Choroid plexus epithelial cell (primary cell): ENCODE measurements around the gene FGGY.

ENCODE experiments used
- DNase-seq: peaks from one replicate; pipeline ENCODE4 v3.0.0-alpha.2; 2010; ENCODE audit warnings: low read depth
- H3K4me3 ChIP-seq: 2 replicates; pipeline ENCODE4 v1.5.1; 2011; ENCODE audit warnings: low read depth, mild to moderate bottlenecking, control low read depth, low read length, moderate library complexity
- TF ChIP-seq, protein P1 (sequence below): conservative IDR thresholded peaks from 2 replicates; pipeline ENCODE4 v1.5.1; 2011; ENCODE audit warnings: low read depth, mild to moderate bottlenecking, control low read depth, inconsistent platforms, low read length, moderate library complexity

Gene FGGY

DNA sequence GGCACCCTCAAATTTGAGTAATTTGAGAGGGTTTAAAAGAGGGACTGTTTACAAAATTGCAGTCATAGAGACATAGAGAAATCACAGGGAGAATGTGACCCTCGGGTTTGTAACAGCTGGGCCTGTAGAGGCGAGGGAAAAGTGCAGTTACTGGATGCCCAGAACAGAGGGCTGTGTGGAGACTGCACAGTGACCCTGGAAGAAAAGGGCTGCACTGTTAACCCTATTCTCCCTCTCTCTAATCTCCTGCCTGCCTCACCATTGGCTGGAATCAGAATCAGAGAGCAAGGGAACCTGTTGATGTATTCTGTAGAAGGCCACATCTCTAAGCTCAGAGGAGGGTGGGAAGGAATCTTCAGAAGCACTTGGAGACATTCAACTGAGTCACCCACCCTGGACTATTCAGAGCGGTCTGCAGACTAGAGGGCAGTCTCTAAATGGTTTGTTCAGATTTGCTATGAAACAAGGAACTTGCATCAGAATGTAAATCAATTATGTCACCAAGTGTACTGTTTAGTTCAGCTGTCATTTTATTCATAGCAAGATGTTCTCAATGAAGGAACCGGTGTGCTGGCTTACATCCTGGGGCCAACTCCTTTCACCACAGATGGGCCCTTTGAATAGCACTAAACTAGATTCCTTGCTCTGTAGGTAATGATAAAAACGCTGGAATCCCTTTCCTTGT is 385.6 kb downstream of the FGGY start:
- H3K4me3 ChIP-seq, result no peak overlapping the region
- TF ChIP-seq, protein P1, sequence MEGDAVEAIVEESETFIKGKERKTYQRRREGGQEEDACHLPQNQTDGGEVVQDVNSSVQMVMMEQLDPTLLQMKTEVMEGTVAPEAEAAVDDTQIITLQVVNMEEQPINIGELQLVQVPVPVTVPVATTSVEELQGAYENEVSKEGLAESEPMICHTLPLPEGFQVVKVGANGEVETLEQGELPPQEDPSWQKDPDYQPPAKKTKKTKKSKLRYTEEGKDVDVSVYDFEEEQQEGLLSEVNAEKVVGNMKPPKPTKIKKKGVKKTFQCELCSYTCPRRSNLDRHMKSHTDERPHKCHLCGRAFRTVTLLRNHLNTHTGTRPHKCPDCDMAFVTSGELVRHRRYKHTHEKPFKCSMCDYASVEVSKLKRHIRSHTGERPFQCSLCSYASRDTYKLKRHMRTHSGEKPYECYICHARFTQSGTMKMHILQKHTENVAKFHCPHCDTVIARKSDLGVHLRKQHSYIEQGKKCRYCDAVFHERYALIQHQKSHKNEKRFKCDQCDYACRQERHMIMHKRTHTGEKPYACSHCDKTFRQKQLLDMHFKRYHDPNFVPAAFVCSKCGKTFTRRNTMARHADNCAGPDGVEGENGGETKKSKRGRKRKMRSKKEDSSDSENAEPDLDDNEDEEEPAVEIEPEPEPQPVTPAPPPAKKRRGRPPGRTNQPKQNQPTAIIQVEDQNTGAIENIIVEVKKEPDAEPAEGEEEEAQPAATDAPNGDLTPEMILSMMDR, result no peak
- DNase-seq, result peak; percentile 71

DNA sequence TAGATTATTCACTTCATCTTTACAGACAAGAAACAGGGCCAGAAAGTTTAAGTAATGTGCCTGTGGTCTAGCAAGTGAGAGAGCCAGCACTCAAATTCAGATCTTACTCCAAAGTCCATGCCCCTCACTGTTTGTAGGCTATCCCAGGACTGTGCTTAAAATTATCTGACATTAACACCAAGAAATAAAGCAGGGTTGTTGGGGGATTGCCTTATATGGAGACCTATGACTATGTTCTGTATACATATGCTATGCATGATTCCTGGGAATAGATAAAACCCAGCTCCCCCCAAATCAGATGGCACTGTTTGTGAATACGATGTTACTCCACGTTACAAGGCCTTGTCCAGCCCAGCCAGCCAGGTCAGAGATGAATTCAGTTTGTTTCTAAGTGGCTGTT is 386.3 kb downstream of the FGGY start:
- DNase-seq, result no peak
- TF ChIP-seq, protein P1, result no peak
- no peak overlapping the region for H3K4me3 ChIP-seq

DNA sequence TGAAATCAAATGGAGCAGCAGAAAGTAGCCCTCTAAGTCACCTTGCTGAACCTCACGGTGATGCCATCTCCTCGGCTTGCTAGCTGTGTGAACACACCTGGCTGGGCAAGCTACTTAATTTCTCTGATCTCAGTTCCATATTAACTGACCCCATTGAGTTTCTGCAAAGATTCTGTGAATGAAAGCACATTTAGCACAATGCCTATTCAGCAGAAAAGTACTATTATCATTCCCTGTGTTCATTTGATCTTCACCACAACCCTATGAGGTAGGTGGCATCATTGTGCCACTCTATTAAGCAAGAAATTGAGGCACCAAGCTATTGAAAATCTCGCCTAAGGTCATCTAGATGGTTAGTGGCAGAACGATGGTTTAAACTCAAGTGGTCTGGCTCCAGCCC is 387.8 kb downstream of the FGGY start:
- H3K4me3 ChIP-seq, result no peak overlapping the region
- TF ChIP-seq, protein P1, result no peak
- no peak for DNase-seq

DNA sequence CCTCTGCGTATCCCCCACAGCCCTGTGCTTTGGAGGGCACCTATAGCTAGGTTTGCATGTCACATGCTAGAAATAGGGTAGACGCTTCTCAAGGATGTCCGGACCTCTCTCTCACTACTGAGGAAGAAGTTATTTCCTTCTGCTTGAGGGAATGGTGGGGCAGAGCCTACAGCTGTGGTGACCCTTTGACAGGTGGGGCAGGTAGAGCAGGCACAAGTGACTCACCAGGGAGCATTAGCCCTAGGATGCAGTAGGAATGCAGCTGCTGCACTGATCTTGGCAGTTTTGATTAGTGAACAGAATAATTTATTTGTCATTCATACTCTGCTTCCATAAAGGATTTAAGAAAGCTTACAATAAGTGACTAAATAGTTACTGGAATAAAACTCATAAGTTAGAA is 388.2 kb downstream of the FGGY start:
- TF ChIP-seq, protein P1, result no peak
- no peak overlapping the region for H3K4me3 ChIP-seq
- DNase-seq, result no peak

DNA sequence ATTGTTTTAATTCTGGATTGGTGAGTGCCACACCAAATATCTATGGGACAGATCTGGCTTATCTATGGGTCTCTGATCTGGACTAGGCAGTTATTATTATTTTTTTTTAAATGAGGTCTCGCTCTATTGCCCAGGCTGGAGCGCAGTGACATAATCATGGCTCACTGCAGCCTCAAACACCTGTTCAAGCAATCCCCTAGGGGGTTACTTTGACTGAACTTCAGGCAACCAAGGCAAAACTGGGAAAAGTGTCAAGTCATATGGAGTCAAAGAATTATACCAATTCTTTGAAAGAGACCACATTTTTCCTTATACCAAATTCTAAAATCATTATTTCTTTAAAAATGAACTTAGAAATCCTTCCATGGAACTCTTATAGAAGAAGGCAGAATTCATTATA is 388.8 kb downstream of the FGGY start:
- no peak for DNase-seq
- no peak overlapping the region for H3K4me3 ChIP-seq
- TF ChIP-seq, protein P1, result no peak

DNA sequence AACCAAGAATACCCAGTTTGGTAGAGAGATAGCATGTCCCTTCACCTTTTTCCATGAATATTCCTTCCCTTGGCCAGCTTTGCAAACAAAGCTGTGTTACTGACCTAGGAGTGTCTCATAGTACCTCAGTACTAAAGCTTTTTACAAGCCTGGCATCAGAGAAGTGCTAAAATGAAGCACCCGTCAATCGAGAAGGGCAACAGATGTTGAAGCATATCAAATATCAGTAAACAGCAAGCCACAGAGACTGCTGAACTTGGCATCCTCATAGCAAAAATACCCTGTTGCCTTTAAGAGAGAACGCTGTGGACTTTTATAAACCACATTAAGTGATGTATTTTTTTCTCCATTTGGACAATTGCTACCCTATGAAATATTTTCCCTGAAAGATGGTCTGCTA is 389.3 kb downstream of the FGGY start:
- TF ChIP-seq, protein P1, result no peak
- H3K4me3 ChIP-seq, result no peak overlapping the region
- no peak for DNase-seq

DNA sequence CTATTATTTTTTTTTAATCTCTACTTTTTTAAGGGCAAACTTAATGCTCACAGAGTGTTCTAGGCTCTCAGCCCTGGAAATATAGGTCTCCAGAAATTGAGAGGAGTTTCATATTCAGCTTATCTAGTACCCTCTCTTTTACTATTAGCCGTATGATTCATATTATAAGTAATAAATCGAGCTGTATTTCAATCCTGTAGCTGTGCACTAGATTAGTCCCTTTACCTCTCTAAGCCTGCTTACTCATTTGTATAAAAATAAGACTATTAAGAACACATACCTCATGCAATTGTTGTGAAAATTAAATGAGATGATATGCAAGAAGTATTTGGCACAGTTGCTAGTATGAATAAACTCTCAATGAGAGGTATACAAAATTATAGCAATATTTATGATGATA is 389.7 kb downstream of the FGGY start:
- TF ChIP-seq, protein P1, result no peak
- no peak for DNase-seq

More for the DNA sequence above, 389.7 kb downstream of the FGGY start:
- H3K4me3 ChIP-seq, result no peak overlapping the region
